Vagina (tissue), 2 donors: Measurements from ENCODE around the gene CENPH.

ENCODE experiments used
- POLR2A ChIP-seq, 2 donors: fragments of 450-650 bp; IDR thresholded peaks; one replicate each; pipeline ENCODE4 v1.6.1; 2017; ENCODE audit warnings: antibody characterized with exemption in 2 of 2, mild to moderate bottlenecking in 2 of 2, moderate library complexity in 2 of 2
- POLR2AphosphoS5 ChIP-seq, 2 donors: sonication (generic); formaldehyde crosslinking; IDR thresholded peaks; one replicate each; pipeline ENCODE4 v1.9.0; 2017; ENCODE audit warnings: antibody characterized with exemption in 2 of 2, mild to moderate bottlenecking in 2 of 2, low read depth in 1 of 2; ENCODE audit not compliant: insufficient read depth in 1 of 2
- TF ChIP-seq, protein P1 (sequence below), 3 experiments: fragments of 450-650 bp in 2 of 3; fragments of 200-600 bp in 1 of 3; sonication (generic) in 1 of 3; IDR thresholded peaks; one replicate each; pipeline ENCODE4 v1.5.1; 2017 to 2019; ENCODE audit warnings: antibody characterized with exemption in 3 of 3, mild to moderate bottlenecking in 2 of 3, moderate library complexity in 2 of 3

DNA sequence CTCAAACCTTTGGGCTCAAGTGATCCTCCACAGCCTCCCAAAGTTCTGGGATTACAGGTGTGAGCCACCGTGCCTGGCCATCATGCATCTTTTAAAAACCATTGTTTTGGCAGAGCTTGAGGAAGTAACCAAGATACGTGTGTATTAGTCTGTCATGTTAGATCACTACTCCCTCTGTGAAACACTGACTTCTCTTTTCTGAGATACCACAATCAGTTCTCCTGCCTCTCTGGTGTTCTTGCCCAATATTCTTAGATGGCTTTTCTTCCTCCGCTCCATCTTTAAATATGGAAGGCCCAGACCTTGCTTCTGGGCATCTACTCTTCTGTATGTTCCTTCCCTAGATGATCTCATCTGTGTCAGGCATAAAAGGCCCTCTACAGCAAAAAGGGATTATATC lies 36.7 kb upstream of the CENPH start:
- TF ChIP-seq, protein P1, sequence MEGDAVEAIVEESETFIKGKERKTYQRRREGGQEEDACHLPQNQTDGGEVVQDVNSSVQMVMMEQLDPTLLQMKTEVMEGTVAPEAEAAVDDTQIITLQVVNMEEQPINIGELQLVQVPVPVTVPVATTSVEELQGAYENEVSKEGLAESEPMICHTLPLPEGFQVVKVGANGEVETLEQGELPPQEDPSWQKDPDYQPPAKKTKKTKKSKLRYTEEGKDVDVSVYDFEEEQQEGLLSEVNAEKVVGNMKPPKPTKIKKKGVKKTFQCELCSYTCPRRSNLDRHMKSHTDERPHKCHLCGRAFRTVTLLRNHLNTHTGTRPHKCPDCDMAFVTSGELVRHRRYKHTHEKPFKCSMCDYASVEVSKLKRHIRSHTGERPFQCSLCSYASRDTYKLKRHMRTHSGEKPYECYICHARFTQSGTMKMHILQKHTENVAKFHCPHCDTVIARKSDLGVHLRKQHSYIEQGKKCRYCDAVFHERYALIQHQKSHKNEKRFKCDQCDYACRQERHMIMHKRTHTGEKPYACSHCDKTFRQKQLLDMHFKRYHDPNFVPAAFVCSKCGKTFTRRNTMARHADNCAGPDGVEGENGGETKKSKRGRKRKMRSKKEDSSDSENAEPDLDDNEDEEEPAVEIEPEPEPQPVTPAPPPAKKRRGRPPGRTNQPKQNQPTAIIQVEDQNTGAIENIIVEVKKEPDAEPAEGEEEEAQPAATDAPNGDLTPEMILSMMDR (IDR thresholded peaks at IDR 0.05): no peak
- TF ChIP-seq POLR2AphosphoS5 (IDR thresholded peaks at IDR 0.05; ENCODE audit: insufficient read depth in 1 of 2, low read depth in 1 of 2) (no peak), POLR2A (IDR thresholded peaks at IDR 0.05) (no peak)
